Stimulated activated CD8-positive, alpha-beta memory T cell treated with anti-CD3 and anti-CD28 coated beads, Interleukin-15, amount 100 ng/mL, for 24 hours (primary cell): ENCODE results near the gene CLEC4D.
"Not testable (repeated sequence)": the region's sequence is repeated elsewhere in the genome, so short reads cannot be mapped to it uniquely, and the experiment has no call there.

Source experiments
- DNase-seq: peaks from one replicate; pipeline ENCODE4 v3.0.0-alpha.2; 2020; ENCODE audit warnings: low read depth

The CLEC4D gene

GRCh38 chr12:8513256-8513655 lies at the start of gene CLEC4D:
TSS of gene CLEC4D (plus strand) at chr12:8513503. CDS start at chr12:8513733, 230 bp downstream.
- DNase-seq: no peak

- no peak for DNase-seq
These were observed 47.9 kb upstream of the CLEC4D start for GRCh38 chr12:8465301-8465996.

GRCh38 chr12:8466241-8466640 lies 47.1 kb upstream of the CLEC4D start:
- no peak for DNase-seq

- DNase-seq: no peak
These were observed 42.2 kb upstream of the CLEC4D start for GRCh38 chr12:8471090-8471489.

GRCh38 chr12:8475508-8476203 lies 37.6 kb upstream of the CLEC4D start:
- no peak for DNase-seq

GRCh38 chr12:8482571-8483061 lies 30.7 kb upstream of the CLEC4D start:
- no peak for DNase-seq

GRCh38 chr12:8483079-8483478 lies 30.2 kb upstream of the CLEC4D start:
- DNase-seq: no peak

GRCh38 chr12:8491646-8492530 lies 21.4 kb upstream of the CLEC4D start:
- DNase-seq: no peak

- DNase-seq: no peak
These were observed 20.2 kb upstream of the CLEC4D start for GRCh38 chr12:8493084-8493483.

- not testable (repeated sequence) for DNase-seq
These were observed 17.6 kb upstream of the CLEC4D start for GRCh38 chr12:8495671-8496070.

- not testable (repeated sequence) for DNase-seq
These were observed 17.2 kb upstream of the CLEC4D start for GRCh38 chr12:8496074-8496473.

GRCh38 chr12:8499616-8500015 lies 13.7 kb upstream of the CLEC4D start:
- DNase-seq: no peak

- no peak for DNase-seq
These were observed 11.6 kb upstream of the CLEC4D start for GRCh38 chr12:8501720-8502119.

- no peak for DNase-seq
These were observed 9.0 kb upstream of the CLEC4D start for GRCh38 chr12:8504351-8504750.

- DNase-seq: no peak
These were observed 5.7 kb upstream of the CLEC4D start for GRCh38 chr12:8507596-8507995.

GRCh38 chr12:8508223-8508622 lies 5.1 kb upstream of the CLEC4D start:
- DNase-seq: no peak

- no peak for DNase-seq
These were observed 4.1 kb upstream of the CLEC4D start for GRCh38 chr12:8508910-8509841.

- DNase-seq: no peak
These were observed 4.7 kb downstream of the CLEC4D start for GRCh38 chr12:8517971-8518370.

GRCh38 chr12:8519171-8519570 lies 5.9 kb downstream of the CLEC4D start:
- no peak for DNase-seq

- DNase-seq: no peak
These were observed 14.2 kb downstream of the CLEC4D start for GRCh38 chr12:8527250-8528130.
